T1000 (cell line): Measurements from ENCODE around the gene SLC8B1.
"Not testable (repeated sequence)": the region's sequence is repeated elsewhere in the genome, so short reads cannot be mapped to it uniquely, and the experiment has no call there.

Experiments
- DNase-seq: peaks from one replicate; lab custom pipeline; 2025; ENCODE audit warnings: mixed read lengths; lab: John Stamatoyannopoulos, UW

The SLC8B1 gene

GRCh38 chr12:113354192-113354591, 19.3 kb upstream of the SLC8B1 start:
- not testable (repeated sequence) for DNase-seq

- no peak for DNase-seq
These were observed 16.2 kb upstream of the SLC8B1 start for GRCh38 chr12:113351089-113351488.

- no peak for DNase-seq
These were observed 14.1 kb upstream of the SLC8B1 start for GRCh38 chr12:113348849-113349536.

- no peak for DNase-seq
These were observed 13.0 kb upstream of the SLC8B1 start for GRCh38 chr12:113347892-113348291.

- DNase-seq: no peak
These were observed 12.2 kb upstream of the SLC8B1 start for GRCh38 chr12:113347107-113347506.

- DNase-seq: no peak
These were observed 11.4 kb upstream of the SLC8B1 start for GRCh38 chr12:113346353-113346752.

GRCh38 chr12:113345318-113345717, 10.4 kb upstream of the SLC8B1 start:
- DNase-seq: no peak

- DNase-seq: no peak
These were observed 6.6 kb upstream of the SLC8B1 start for GRCh38 chr12:113341535-113341934.

GRCh38 chr12:113340061-113340460, 5.2 kb upstream of the SLC8B1 start:
- no peak for DNase-seq

- DNase-seq: no peak
These were observed 4.6 kb upstream of the SLC8B1 start for GRCh38 chr12:113339540-113339939.

GRCh38 chr12:113333877-113334785, 778 bp downstream of the SLC8B1 start:
- no peak for DNase-seq

- no peak for DNase-seq
These were observed 1.5 kb downstream of the SLC8B1 start for GRCh38 chr12:113333418-113333750.

- DNase-seq: no peak
These were observed 2.1 kb downstream of the SLC8B1 start for GRCh38 chr12:113332688-113333417.

GRCh38 chr12:113330505-113330904, 4.4 kb downstream of the SLC8B1 start:
- no peak for DNase-seq

GRCh38 chr12:113329791-113330417, 5.0 kb downstream of the SLC8B1 start:
- DNase-seq: no peak

- DNase-seq: no peak
These were observed 5.7 kb downstream of the SLC8B1 start for GRCh38 chr12:113329022-113329790.

GRCh38 chr12:113328368-113328889, 6.5 kb downstream of the SLC8B1 start:
- no peak for DNase-seq

GRCh38 chr12:113326775-113327395, 8.0 kb downstream of the SLC8B1 start:
- no peak for DNase-seq

- no peak for DNase-seq
These were observed 9.0 kb downstream of the SLC8B1 start for GRCh38 chr12:113325916-113326315.

- DNase-seq: peak; percentile 2
These were observed 12.6 kb downstream of the SLC8B1 start for GRCh38 chr12:113322343-113322742.

- DNase-seq: no peak
These were observed 14.5 kb downstream of the SLC8B1 start for GRCh38 chr12:113320401-113320800.
